Activated T-helper 17 cell treated with anti-CD3 and anti-CD28 coated beads, Interleukin-2, amount 50 U/mL, for 72 hours (primary cell): ENCODE results near the gene NUDT5. TPM values are rescaled to one million over a fixed set of nuclear protein-coding genes. Genes with fewer than 3 reads are reported as not detected.
A peak's percentile ranks its signal among the peaks of the same experiment; 100 is the strongest.

Source experiments
- ATAC-seq: fragments of 150-1000 bp; cut with Tn5 transposase; replicated peaks from 2 replicates; pipeline ENCODE4 v1.10.0; 2021; ENCODE audit warnings: mild to moderate bottlenecking, moderate library complexity
- H3K27ac Mint-ChIP-seq: one replicate; pipeline ENCODE4 v1.8.0; 2022; ENCODE audit warnings: mixed read lengths
- H3K27me3 Mint-ChIP-seq: one replicate; pipeline ENCODE4 v1.8.0; 2022; ENCODE audit warnings: mixed read lengths
- H3K36me3 Mint-ChIP-seq: one replicate; pipeline ENCODE4 v1.8.0; 2022; ENCODE audit warnings: low read depth, mild to moderate bottlenecking, mixed read lengths
- H3K4me1 Mint-ChIP-seq: one replicate; pipeline ENCODE4 v1.8.0; 2022; ENCODE audit warnings: mixed read lengths
- H3K4me3 Mint-ChIP-seq: one replicate; pipeline ENCODE4 v1.8.0; 2022; ENCODE audit warnings: mild to moderate bottlenecking, mixed read lengths
- H3K9me3 Mint-ChIP-seq: one replicate; pipeline ENCODE4 v1.8.0; 2022; ENCODE audit warnings: mixed read lengths
- total RNA-seq, 2 donors: library from RNA; stranded (reverse); gene quantifications; one replicate each; pipeline ENCODE4 v1.2.3, GENCODE V29; 2022

NUDT5 gene
- total RNA-seq, 2 donors from 2014 or later: 99.1 to 139 TPM

GRCh38 chr10:12218991-12219390 is 23.3 kb upstream of the NUDT5 start:
- Mint-ChIP-seq H3K27me3 (no peaks in the 10 kb centered on the region), H3K36me3 (peaks cover 99% of the 10 kb centered on the region), H3K4me1 (peaks cover 20% of the 10 kb centered on the region), H3K4me3 (no peak overlapping the region), H3K27ac (peak overlapping the region; percentile 71), H3K9me3 (no peaks in the 10 kb centered on the region)
- no peak for ATAC-seq

- peak overlapping the region; percentile 73 for H3K27ac Mint-ChIP-seq
- ATAC-seq: no peak
- peak overlapping the region; percentile 47 for H3K4me3 Mint-ChIP-seq
- no peaks in the 10 kb centered on the region for H3K9me3 Mint-ChIP-seq
- no peaks in the 10 kb centered on the region for H3K27me3 Mint-ChIP-seq
- peaks cover 97% of the 10 kb centered on the region for H3K36me3 Mint-ChIP-seq
- H3K4me1 Mint-ChIP-seq: peaks cover 15% of the 10 kb centered on the region
Measured at GRCh38 chr10:12214763-12215218, 19.1 kb upstream of the NUDT5 start.

- Mint-ChIP-seq H3K27me3 (no peaks in the 10 kb centered on the region), H3K4me3 (peak overlapping the region; percentile 47), H3K9me3 (no peaks in the 10 kb centered on the region), H3K27ac (peak overlapping the region; percentile 73), H3K4me1 (peaks cover 15% of the 10 kb centered on the region), H3K36me3 (peaks cover 97% of the 10 kb centered on the region)
- no peak for ATAC-seq
Measured at GRCh38 chr10:12214093-12214492, 18.4 kb upstream of the NUDT5 start.

DNA sequence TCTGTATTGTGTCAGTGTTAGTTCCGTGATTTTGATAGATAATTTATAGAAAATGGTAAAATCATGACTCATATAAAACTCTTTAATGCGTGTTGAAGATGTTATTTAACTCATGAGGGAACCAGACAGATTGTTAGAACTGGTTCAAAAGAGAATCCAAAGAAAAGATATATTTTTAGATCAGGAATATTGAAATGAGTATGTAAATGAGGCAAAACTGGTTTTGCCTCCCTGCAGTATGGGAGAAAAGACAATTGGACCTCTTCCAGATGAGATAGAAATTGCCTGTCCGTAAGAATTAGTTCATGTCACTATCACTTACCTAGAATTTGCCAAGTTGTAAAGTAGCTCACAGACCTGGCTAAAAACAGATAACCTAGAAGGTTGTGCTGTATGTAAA is 17.9 kb upstream of the NUDT5 start:
- H3K4me3 Mint-ChIP-seq: no peak overlapping the region
- H3K27ac Mint-ChIP-seq: peak overlapping the region; percentile 73
- no peaks in the 10 kb centered on the region for H3K9me3 Mint-ChIP-seq
- peaks cover 97% of the 10 kb centered on the region for H3K36me3 Mint-ChIP-seq
- H3K4me1 Mint-ChIP-seq: peaks cover 11% of the 10 kb centered on the region
- no peaks in the 10 kb centered on the region for H3K27me3 Mint-ChIP-seq
- ATAC-seq: no peak

GRCh38 chr10:12212454-12212853 is 16.8 kb upstream of the NUDT5 start:
- ATAC-seq: no peak
- no peaks in the 10 kb centered on the region for H3K27me3 Mint-ChIP-seq

DNA sequence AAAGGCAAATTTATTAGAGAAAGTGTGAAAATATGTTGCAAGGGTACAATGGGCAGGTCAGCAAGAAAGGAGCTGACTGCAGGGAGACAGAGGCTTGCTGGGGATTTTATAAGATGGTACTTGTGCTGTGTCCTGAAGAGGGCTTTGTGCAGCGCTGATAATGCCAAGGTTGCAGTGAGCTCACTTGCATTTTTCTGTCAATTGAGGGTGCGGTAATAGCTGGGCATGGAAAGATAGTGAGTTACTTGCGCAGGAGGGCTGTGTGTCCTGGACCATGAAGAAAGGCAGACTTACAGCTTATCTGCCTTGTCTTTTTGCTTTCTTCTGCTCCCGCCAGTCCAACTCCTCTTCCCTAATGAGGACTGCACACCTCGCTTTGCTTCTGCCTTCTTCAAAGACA is 12.8 kb upstream of the NUDT5 start:
- Mint-ChIP-seq H3K27me3 (no peaks in the 10 kb centered on the region), H3K4me3 (no peak overlapping the region), H3K27ac (peak overlapping the region; percentile 44), H3K4me1 (peaks cover 6% of the 10 kb centered on the region), H3K9me3 (no peaks in the 10 kb centered on the region), H3K36me3 (peaks cover 100% of the 10 kb centered on the region)
- no peak for ATAC-seq

More at GRCh38 chr10:12212454-12212853, 16.8 kb upstream of the NUDT5 start:
- peaks cover 8% of the 10 kb centered on the region for H3K4me1 Mint-ChIP-seq
- H3K4me3 Mint-ChIP-seq: no peak overlapping the region
- H3K36me3 Mint-ChIP-seq: peaks cover 97% of the 10 kb centered on the region
- no peak overlapping the region for H3K27ac Mint-ChIP-seq
- no peaks in the 10 kb centered on the region for H3K9me3 Mint-ChIP-seq

- no peak for ATAC-seq
- Mint-ChIP-seq H3K4me1 (peaks cover 11% of the 10 kb centered on the region), H3K27me3 (no peaks in the 10 kb centered on the region), H3K9me3 (no peaks in the 10 kb centered on the region), H3K36me3 (peaks cover 100% of the 10 kb centered on the region), H3K27ac (peak overlapping the region; percentile 9), H3K4me3 (no peak overlapping the region)
Measured at GRCh38 chr10:12207114-12207513, 11.4 kb upstream of the NUDT5 start.

DNA sequence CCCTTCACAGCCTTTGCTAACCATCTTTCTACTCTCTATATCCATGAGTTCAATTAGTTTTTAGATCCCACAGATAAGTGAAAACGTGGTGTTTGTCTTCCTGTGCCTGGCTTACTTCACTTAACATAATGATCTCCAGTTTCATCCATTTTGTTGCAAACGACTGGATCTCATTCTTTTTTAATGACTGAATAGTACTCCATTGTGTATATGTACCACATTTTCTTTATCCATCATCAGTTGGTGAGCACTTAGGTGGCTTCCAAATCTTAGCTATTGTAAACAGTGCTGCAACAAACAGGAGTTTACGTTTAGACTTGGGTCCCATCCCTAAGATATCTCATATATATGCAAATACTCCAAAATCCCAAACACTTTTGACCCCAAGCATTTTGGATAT is 9.4 kb upstream of the NUDT5 start:
- ATAC-seq: no peak
- no peaks in the 10 kb centered on the region for H3K27me3 Mint-ChIP-seq

GRCh38 chr10:12202226-12202625 is 6.5 kb upstream of the NUDT5 start:
- Mint-ChIP-seq H3K27ac (no peak overlapping the region), H3K4me3 (no peak overlapping the region), H3K36me3 (peaks cover 93% of the 10 kb centered on the region), H3K27me3 (no peaks in the 10 kb centered on the region), H3K9me3 (no peaks in the 10 kb centered on the region), H3K4me1 (peaks cover 25% of the 10 kb centered on the region)
- peak; percentile 10 for ATAC-seq

More for the DNA sequence above, 9.4 kb upstream of the NUDT5 start:
- no peak overlapping the region for H3K4me3 Mint-ChIP-seq
- H3K4me1 Mint-ChIP-seq: peaks cover 21% of the 10 kb centered on the region
- H3K36me3 Mint-ChIP-seq: peaks cover 99% of the 10 kb centered on the region
- H3K27ac Mint-ChIP-seq: peak overlapping the region; percentile 57
- H3K9me3 Mint-ChIP-seq: no peaks in the 10 kb centered on the region

DNA sequence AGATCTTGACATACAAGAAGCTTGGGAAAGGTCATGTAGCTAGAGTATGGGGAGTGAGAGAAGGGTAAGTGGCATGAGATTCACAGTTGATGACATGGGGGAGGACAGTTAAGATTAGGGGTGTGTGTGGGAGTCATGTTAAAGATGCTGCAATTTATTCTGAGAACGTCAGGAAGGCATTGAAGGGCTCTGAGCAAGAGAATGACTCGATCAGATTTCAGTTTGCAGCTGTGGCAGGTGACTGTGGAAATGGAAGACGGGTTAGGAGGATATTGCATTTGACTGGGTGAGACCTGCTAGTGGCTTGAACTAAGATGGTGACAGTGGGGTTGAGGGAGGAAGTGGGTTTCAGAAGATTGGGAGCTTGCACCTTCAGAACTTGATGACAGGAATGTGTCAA is 5.9 kb upstream of the NUDT5 start:
- H3K9me3 Mint-ChIP-seq: no peaks in the 10 kb centered on the region
- peaks cover 90% of the 10 kb centered on the region for H3K36me3 Mint-ChIP-seq
- peak overlapping the region; percentile 53 for H3K27ac Mint-ChIP-seq
- H3K4me3 Mint-ChIP-seq: peak overlapping the region; percentile 30
- H3K27me3 Mint-ChIP-seq: no peaks in the 10 kb centered on the region
- peaks cover 25% of the 10 kb centered on the region for H3K4me1 Mint-ChIP-seq
- peak; percentile 92 for ATAC-seq

DNA sequence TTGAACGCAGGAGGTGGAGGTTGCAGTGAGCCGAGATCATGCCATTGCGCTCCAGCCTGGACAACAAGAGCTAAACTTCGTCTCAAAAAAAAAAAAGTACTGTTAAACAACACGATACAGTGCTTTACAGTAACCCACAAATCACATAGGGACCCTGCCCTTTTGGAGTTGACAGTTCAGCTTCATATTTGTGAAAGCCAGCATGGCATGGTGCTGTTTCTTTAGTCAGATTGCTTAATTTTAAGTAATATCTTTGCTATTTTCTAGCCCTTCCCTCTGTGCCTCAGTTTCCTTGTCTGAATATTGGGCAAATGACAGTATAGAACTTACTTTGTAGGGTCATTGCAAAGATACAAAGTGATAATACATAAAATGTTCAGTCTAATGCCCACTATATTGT is 5.2 kb upstream of the NUDT5 start:
- H3K36me3 Mint-ChIP-seq: peaks cover 90% of the 10 kb centered on the region
- ATAC-seq: no peak
- H3K9me3 Mint-ChIP-seq: no peaks in the 10 kb centered on the region
- H3K27ac Mint-ChIP-seq: peak overlapping the region; percentile 53
- H3K4me3 Mint-ChIP-seq: peak overlapping the region; percentile 30
- H3K27me3 Mint-ChIP-seq: no peaks in the 10 kb centered on the region
- H3K4me1 Mint-ChIP-seq: peaks cover 25% of the 10 kb centered on the region

- Mint-ChIP-seq H3K27ac (peak overlapping the region; percentile 53), H3K36me3 (peaks cover 86% of the 10 kb centered on the region), H3K27me3 (no peaks in the 10 kb centered on the region), H3K9me3 (no peaks in the 10 kb centered on the region), H3K4me1 (peaks cover 24% of the 10 kb centered on the region), H3K4me3 (peak overlapping the region; percentile 64)
- no peak for ATAC-seq
Measured at GRCh38 chr10:12198156-12198555, 2.5 kb upstream of the NUDT5 start.

DNA sequence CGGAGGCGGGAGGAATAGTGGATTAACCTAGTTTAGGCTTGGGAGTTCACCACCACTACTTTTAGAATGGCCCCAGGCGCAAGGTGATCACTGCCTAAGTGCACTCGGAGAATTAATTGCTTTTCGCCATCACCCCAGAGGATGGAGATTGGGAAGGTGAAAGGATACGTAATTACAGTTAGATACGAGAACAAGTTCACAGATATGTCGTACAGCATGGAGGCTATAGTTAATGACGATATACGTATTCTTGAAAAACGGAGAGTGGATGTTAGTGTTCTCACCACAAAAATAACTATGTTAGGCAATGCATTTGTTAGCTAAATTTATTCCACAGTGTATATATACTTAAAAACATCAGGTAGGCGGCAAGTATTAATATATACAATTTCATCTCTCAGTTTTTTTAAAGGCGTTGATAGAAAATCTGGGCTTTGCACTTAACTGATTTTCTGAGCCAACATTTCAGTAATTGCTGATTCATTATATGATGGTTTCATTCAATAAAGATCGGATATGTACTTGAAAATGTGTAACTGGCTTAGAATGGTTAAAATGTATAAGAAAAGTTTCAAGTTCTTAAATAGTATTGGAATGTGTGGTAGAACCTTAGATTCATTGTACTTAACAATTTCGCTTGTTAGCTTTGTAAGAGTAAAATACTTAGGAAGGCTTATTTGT is 980 bp upstream of the NUDT5 start:
- H3K27ac Mint-ChIP-seq: peak overlapping the region; percentile 98
- ATAC-seq: no peak
- H3K4me1 Mint-ChIP-seq: peaks cover 29% of the 10 kb centered on the region
- peaks cover 83% of the 10 kb centered on the region for H3K36me3 Mint-ChIP-seq
- H3K27me3 Mint-ChIP-seq: no peaks in the 10 kb centered on the region
- peak overlapping the region; percentile 92 for H3K4me3 Mint-ChIP-seq
- H3K9me3 Mint-ChIP-seq: no peaks in the 10 kb centered on the region

DNA sequence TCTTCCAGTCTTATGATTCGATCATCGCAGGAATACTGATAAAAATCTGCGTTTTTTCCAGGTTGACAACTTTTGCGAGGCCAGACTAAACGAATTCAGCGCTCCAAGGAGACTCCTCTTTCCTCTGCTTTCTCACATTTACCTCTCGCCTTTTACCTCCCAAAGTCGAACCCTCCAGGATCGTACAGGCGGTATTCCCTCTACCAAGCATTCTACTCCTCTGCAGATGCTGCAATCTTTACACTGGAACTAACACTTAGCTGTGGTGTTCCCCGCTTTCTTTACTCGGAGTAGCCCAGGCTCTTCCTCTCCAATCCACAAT is 449 bp downstream of the NUDT5 start:
- H3K36me3 Mint-ChIP-seq: peaks cover 81% of the 10 kb centered on the region
- H3K27me3 Mint-ChIP-seq: no peaks in the 10 kb centered on the region
- peak overlapping the region; percentile 92 for H3K4me3 Mint-ChIP-seq
- peak overlapping the region; percentile 98 for H3K27ac Mint-ChIP-seq
- H3K4me1 Mint-ChIP-seq: peaks cover 35% of the 10 kb centered on the region
- H3K9me3 Mint-ChIP-seq: no peaks in the 10 kb centered on the region
- peak; percentile 4 for ATAC-seq

- H3K9me3 Mint-ChIP-seq: no peaks in the 10 kb centered on the region
- H3K4me3 Mint-ChIP-seq: peak overlapping the region; percentile 92
- H3K27ac Mint-ChIP-seq: peak overlapping the region; percentile 98
- no peak for ATAC-seq
- H3K27me3 Mint-ChIP-seq: no peaks in the 10 kb centered on the region
- H3K36me3 Mint-ChIP-seq: peaks cover 81% of the 10 kb centered on the region
- peaks cover 37% of the 10 kb centered on the region for H3K4me1 Mint-ChIP-seq
Measured at GRCh38 chr10:12194752-12195271, 879 bp downstream of the NUDT5 start.
